GM23338 (cell line): ENCODE measurements around the gene EMD. TPM values are rescaled to one million over a fixed set of nuclear protein-coding genes. Genes with fewer than 3 reads are reported as not detected.

ENCODE experiments used
- ATAC-seq: fragments of 200-7000 bp; cut with Tn5 transposase; 3 replicates; pipeline ENCODE4 v1.9.1; 2020
- DNase-seq: peaks from one replicate; pipeline ENCODE4 v3.0.0-alpha.2; 2015; ENCODE audit warnings: low spot score
- H2AFZ ChIP-seq: fragments of 200-600 bp; sonication (generic); 2 replicates; pipeline ENCODE4 v1.8.0; 2016; ENCODE audit warnings: antibody characterized with exemption, mild to moderate bottlenecking, moderate library complexity
- H3F3A ChIP-seq: fragments of 200-600 bp; sonication (generic); replicated peaks from 2 replicates; pipeline ENCODE4 v1.8.0; 2017; ENCODE audit warnings: antibody characterized with exemption, mixed run types, low read depth
- H3K27ac ChIP-seq: fragments of 200-600 bp; sonication (generic); 2 replicates; pipeline ENCODE4 v1.6.1; 2016; ENCODE audit warnings: low read depth
- H3K27me3 ChIP-seq: fragments of 200-600 bp; sonication (generic); 2 replicates; pipeline ENCODE4 v1.8.0; 2016; ENCODE audit warnings: mild to moderate bottlenecking, mixed run types, moderate library complexity; ENCODE audit not compliant: insufficient read depth
- H3K36me3 ChIP-seq: fragments of 200-600 bp; sonication (generic); 2 replicates; pipeline ENCODE4 v1.8.0; 2016; ENCODE audit warnings: mild to moderate bottlenecking; ENCODE audit not compliant: insufficient read depth
- H3K4me1 ChIP-seq: fragments of 200-600 bp; sonication (generic); 2 replicates; pipeline ENCODE4 v1.8.0; 2016; ENCODE audit warnings: mild to moderate bottlenecking, moderate library complexity; ENCODE audit not compliant: insufficient read depth
- H3K4me2 ChIP-seq: fragments of 200-600 bp; sonication (generic); 2 replicates; pipeline ENCODE4 v1.7.1; 2017; ENCODE audit warnings: mixed run types
- H3K4me3 ChIP-seq: fragments of 200-600 bp; sonication (generic); 2 replicates; pipeline ENCODE4 v1.6.1; 2016; ENCODE audit warnings: mixed run types
- H3K79me2 ChIP-seq: fragments of 200-600 bp; sonication (generic); replicated peaks from 2 replicates; pipeline ENCODE4 v1.8.0; 2017; ENCODE audit warnings: mild to moderate bottlenecking; ENCODE audit not compliant: insufficient read depth
- H3K9me2 ChIP-seq: fragments of 200-600 bp; sonication (generic); 2 replicates; pipeline ENCODE4 v1.8.0; 2017; ENCODE audit not compliant: insufficient read depth
- H4K20me1 ChIP-seq: fragments of 200-600 bp; sonication (generic); replicated peaks from 2 replicates; pipeline ENCODE4 v1.8.0; 2017; ENCODE audit warnings: mild to moderate bottlenecking; ENCODE audit not compliant: insufficient read depth
- H3K27ac Mint-ChIP-seq: 2 replicates; pipeline ENCODE4 v1.8.0; 2020; ENCODE audit warnings: inconsistent platforms, mild to moderate bottlenecking, moderate library complexity, mixed read lengths
- H3K27me3 Mint-ChIP-seq: 3 replicates; pipeline ENCODE4 v1.8.0; 2022; ENCODE audit warnings: low read depth, mild to moderate bottlenecking, moderate library complexity, mixed read lengths, inconsistent platforms; ENCODE audit not compliant: insufficient read depth, poor library complexity
- H3K36me3 Mint-ChIP-seq: 3 replicates; pipeline ENCODE4 v1.8.0; 2021; ENCODE audit warnings: low read depth, mild to moderate bottlenecking, inconsistent platforms, moderate library complexity, mixed read lengths
- H3K4me1 Mint-ChIP-seq: 3 replicates; pipeline ENCODE4 v1.8.0; 2020; ENCODE audit warnings: mild to moderate bottlenecking, inconsistent platforms, mixed read lengths
- H3K4me3 Mint-ChIP-seq: 3 replicates; pipeline ENCODE4 v1.8.0; 2021; ENCODE audit warnings: moderate library complexity, mild to moderate bottlenecking, inconsistent platforms, mixed read lengths
- H3K9me3 Mint-ChIP-seq: 3 replicates; pipeline ENCODE4 v1.8.0; 2020; ENCODE audit warnings: moderate library complexity, mild to moderate bottlenecking, inconsistent platforms, mixed read lengths
- CREB1 ChIP-seq: fragments of 250-450 bp; sonication (Bioruptor Pico); IDR thresholded peaks from 2 replicates; pipeline ENCODE4 v1.5.0; 2020; ENCODE audit warnings: low read depth, mild to moderate bottlenecking, moderate library complexity
- EZH2 ChIP-seq: fragments of 200-600 bp; sonication (generic); IDR thresholded peaks from one replicate; pipeline ENCODE4 v1.8.0; 2017; ENCODE audit warnings: antibody characterized with exemption, mild to moderate bottlenecking, low read depth; ENCODE audit not compliant: unreplicated experiment
- EZH2phosphoT487 ChIP-seq: fragments of 200-600 bp; sonication (generic); IDR thresholded peaks from one replicate; pipeline ENCODE4 v1.8.1; 2018; ENCODE audit warnings: antibody characterized with exemption; ENCODE audit not compliant: unreplicated experiment
- JUNB ChIP-seq: IDR thresholded peaks from one replicate; pipeline ENCODE4 v1.6.1; 2016; ENCODE audit warnings: antibody characterized with exemption; ENCODE audit not compliant: unreplicated experiment
- NANOG ChIP-seq: IDR thresholded peaks from 2 replicates; pipeline ENCODE4 v1.6.1; 2016; ENCODE audit warnings: antibody characterized with exemption, borderline replicate concordance
- POLR2AphosphoS5 ChIP-seq: IDR thresholded peaks from 2 replicates; pipeline ENCODE4 v1.6.1; 2016; ENCODE audit warnings: antibody characterized with exemption, low read depth
- STAT1 ChIP-seq: IDR thresholded peaks from one replicate; pipeline ENCODE4 v1.6.1; 2016; ENCODE audit warnings: antibody characterized with exemption; ENCODE audit not compliant: unreplicated experiment
- ZNF114 ChIP-seq: fragments of 250-450 bp; sonication (Bioruptor Pico); IDR thresholded peaks from 2 replicates; pipeline ENCODE4 v1.5.0; 2020; ENCODE audit warnings: mild to moderate bottlenecking, moderate library complexity
- polyA plus RNA-seq: library from polyadenylated mRNA; unstranded; fragments of >200 nt; fragmentation: Nextera tagmentation; extraction: Ambion mirVana; gene quantifications from 2 replicates; pipeline ENCODE4 v1.2.1, GENCODE V29; 2016
- total RNA-seq: library from RNA; depleted of rRNA; stranded (reverse); fragments of >200 nt; shearing (Covaris generic); gene quantifications from 2 replicates; pipeline ENCODE4 v1.2.3, GENCODE V29; 2014
- TF ChIP-seq, protein P1 (sequence below): IDR thresholded peaks from one replicate; pipeline ENCODE4 v1.6.1; 2018; ENCODE audit warnings: antibody characterized with exemption; ENCODE audit not compliant: unreplicated experiment
- TF ChIP-seq, protein P2 (sequence below), 2 experiments: fragments of 200-600 bp in 1 of 2; sonication (generic) in 1 of 2; conservative IDR thresholded peaks; 2 replicates each; pipeline versions ENCODE4 v1.5.1 to v1.6.1; 2016 to 2017; ENCODE audit warnings: antibody characterized with exemption in 2 of 2, low read depth in 2 of 2, mild to moderate bottlenecking in 2 of 2, moderate library complexity in 1 of 2
- TF ChIP-seq, protein P3 (sequence below): fragments of 250-450 bp; sonication (Bioruptor Pico); IDR thresholded peaks from 2 replicates; pipeline ENCODE4 v1.5.0; 2020; ENCODE audit warnings: mild to moderate bottlenecking, moderate library complexity
- TF ChIP-seq, protein P4 (sequence below): IDR thresholded peaks from 2 replicates; pipeline ENCODE4 v1.6.1; 2016; ENCODE audit warnings: antibody characterized with exemption

Gene EMD
- total and polyA plus RNA-seq, 2 experiments from 2014 or later = 74.2 to 78.6 TPM

DNA sequence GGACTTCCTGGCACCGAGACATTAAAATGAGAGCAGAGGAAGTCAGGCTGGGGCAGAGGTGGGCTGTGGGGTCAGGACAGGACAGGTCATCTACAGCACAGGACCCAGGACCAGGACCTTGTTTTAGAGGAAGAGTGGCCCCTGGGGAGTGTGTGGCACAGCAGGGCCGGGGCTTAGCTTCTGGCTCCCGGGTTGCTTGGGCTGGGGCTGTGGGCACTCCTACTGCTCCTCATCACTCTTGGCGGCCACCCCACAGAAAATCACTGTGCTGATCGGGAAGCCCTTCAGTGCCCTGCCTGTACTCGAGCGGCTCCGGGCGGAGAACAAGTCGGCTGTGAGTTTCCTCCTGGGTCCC, 41.3 kb downstream of the EMD start (continued):
- TF ChIP-seq, protein P1, sequence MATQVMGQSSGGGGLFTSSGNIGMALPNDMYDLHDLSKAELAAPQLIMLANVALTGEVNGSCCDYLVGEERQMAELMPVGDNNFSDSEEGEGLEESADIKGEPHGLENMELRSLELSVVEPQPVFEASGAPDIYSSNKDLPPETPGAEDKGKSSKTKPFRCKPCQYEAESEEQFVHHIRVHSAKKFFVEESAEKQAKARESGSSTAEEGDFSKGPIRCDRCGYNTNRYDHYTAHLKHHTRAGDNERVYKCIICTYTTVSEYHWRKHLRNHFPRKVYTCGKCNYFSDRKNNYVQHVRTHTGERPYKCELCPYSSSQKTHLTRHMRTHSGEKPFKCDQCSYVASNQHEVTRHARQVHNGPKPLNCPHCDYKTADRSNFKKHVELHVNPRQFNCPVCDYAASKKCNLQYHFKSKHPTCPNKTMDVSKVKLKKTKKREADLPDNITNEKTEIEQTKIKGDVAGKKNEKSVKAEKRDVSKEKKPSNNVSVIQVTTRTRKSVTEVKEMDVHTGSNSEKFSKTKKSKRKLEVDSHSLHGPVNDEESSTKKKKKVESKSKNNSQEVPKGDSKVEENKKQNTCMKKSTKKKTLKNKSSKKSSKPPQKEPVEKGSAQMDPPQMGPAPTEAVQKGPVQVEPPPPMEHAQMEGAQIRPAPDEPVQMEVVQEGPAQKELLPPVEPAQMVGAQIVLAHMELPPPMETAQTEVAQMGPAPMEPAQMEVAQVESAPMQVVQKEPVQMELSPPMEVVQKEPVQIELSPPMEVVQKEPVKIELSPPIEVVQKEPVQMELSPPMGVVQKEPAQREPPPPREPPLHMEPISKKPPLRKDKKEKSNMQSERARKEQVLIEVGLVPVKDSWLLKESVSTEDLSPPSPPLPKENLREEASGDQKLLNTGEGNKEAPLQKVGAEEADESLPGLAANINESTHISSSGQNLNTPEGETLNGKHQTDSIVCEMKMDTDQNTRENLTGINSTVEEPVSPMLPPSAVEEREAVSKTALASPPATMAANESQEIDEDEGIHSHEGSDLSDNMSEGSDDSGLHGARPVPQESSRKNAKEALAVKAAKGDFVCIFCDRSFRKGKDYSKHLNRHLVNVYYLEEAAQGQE = no peak
- TF ChIP-seq POLR2AphosphoS5 = no peak
- TF ChIP-seq, protein P2, sequence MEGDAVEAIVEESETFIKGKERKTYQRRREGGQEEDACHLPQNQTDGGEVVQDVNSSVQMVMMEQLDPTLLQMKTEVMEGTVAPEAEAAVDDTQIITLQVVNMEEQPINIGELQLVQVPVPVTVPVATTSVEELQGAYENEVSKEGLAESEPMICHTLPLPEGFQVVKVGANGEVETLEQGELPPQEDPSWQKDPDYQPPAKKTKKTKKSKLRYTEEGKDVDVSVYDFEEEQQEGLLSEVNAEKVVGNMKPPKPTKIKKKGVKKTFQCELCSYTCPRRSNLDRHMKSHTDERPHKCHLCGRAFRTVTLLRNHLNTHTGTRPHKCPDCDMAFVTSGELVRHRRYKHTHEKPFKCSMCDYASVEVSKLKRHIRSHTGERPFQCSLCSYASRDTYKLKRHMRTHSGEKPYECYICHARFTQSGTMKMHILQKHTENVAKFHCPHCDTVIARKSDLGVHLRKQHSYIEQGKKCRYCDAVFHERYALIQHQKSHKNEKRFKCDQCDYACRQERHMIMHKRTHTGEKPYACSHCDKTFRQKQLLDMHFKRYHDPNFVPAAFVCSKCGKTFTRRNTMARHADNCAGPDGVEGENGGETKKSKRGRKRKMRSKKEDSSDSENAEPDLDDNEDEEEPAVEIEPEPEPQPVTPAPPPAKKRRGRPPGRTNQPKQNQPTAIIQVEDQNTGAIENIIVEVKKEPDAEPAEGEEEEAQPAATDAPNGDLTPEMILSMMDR (conservative IDR thresholded peaks at IDR 0.05; ENCODE audit: low read depth in 2 of 2) = no peak
- no peak for TF ChIP-seq STAT1
- TF ChIP-seq EZH2phosphoT487 = no peak

GRCh38 chrX:154426916-154427770, 48.0 kb downstream of the EMD start:
- Histone ChIP-seq H3K4me2 (no peak overlapping the region), H3K27me3 (no peaks in the 10 kb centered on the region), H3K4me1 (no peaks in the 10 kb centered on the region; the same call in 1 of the 2 replicates), H3K36me3 (no peaks in the 10 kb centered on the region), H4K20me1 (no peaks in the 10 kb centered on the region), H3F3A (no peaks in the 10 kb centered on the region), H3K79me2 (peaks cover 11% of the 10 kb centered on the region), H3K27ac (no peak overlapping the region), H3K9me2 (no peaks in the 10 kb centered on the region), H3K4me3 (no peak overlapping the region), H2AFZ (no peak overlapping the region)
- H3K4me1 Mint-ChIP-seq = peaks cover 15% of the 10 kb centered on the region
- no peak overlapping the region for H3K4me3 Mint-ChIP-seq
- no peaks in the 10 kb centered on the region for H3K9me3 Mint-ChIP-seq
- peaks cover 5% of the 10 kb centered on the region; the same call in 2 of the 3 replicates for H3K36me3 Mint-ChIP-seq
- DNase-seq (no peak), ATAC-seq (no peak)
- H3K27ac Mint-ChIP-seq = no peak overlapping the region
- H3K27me3 Mint-ChIP-seq = peaks cover 4% of the 10 kb centered on the region
- TF ChIP-seq, protein P3, sequence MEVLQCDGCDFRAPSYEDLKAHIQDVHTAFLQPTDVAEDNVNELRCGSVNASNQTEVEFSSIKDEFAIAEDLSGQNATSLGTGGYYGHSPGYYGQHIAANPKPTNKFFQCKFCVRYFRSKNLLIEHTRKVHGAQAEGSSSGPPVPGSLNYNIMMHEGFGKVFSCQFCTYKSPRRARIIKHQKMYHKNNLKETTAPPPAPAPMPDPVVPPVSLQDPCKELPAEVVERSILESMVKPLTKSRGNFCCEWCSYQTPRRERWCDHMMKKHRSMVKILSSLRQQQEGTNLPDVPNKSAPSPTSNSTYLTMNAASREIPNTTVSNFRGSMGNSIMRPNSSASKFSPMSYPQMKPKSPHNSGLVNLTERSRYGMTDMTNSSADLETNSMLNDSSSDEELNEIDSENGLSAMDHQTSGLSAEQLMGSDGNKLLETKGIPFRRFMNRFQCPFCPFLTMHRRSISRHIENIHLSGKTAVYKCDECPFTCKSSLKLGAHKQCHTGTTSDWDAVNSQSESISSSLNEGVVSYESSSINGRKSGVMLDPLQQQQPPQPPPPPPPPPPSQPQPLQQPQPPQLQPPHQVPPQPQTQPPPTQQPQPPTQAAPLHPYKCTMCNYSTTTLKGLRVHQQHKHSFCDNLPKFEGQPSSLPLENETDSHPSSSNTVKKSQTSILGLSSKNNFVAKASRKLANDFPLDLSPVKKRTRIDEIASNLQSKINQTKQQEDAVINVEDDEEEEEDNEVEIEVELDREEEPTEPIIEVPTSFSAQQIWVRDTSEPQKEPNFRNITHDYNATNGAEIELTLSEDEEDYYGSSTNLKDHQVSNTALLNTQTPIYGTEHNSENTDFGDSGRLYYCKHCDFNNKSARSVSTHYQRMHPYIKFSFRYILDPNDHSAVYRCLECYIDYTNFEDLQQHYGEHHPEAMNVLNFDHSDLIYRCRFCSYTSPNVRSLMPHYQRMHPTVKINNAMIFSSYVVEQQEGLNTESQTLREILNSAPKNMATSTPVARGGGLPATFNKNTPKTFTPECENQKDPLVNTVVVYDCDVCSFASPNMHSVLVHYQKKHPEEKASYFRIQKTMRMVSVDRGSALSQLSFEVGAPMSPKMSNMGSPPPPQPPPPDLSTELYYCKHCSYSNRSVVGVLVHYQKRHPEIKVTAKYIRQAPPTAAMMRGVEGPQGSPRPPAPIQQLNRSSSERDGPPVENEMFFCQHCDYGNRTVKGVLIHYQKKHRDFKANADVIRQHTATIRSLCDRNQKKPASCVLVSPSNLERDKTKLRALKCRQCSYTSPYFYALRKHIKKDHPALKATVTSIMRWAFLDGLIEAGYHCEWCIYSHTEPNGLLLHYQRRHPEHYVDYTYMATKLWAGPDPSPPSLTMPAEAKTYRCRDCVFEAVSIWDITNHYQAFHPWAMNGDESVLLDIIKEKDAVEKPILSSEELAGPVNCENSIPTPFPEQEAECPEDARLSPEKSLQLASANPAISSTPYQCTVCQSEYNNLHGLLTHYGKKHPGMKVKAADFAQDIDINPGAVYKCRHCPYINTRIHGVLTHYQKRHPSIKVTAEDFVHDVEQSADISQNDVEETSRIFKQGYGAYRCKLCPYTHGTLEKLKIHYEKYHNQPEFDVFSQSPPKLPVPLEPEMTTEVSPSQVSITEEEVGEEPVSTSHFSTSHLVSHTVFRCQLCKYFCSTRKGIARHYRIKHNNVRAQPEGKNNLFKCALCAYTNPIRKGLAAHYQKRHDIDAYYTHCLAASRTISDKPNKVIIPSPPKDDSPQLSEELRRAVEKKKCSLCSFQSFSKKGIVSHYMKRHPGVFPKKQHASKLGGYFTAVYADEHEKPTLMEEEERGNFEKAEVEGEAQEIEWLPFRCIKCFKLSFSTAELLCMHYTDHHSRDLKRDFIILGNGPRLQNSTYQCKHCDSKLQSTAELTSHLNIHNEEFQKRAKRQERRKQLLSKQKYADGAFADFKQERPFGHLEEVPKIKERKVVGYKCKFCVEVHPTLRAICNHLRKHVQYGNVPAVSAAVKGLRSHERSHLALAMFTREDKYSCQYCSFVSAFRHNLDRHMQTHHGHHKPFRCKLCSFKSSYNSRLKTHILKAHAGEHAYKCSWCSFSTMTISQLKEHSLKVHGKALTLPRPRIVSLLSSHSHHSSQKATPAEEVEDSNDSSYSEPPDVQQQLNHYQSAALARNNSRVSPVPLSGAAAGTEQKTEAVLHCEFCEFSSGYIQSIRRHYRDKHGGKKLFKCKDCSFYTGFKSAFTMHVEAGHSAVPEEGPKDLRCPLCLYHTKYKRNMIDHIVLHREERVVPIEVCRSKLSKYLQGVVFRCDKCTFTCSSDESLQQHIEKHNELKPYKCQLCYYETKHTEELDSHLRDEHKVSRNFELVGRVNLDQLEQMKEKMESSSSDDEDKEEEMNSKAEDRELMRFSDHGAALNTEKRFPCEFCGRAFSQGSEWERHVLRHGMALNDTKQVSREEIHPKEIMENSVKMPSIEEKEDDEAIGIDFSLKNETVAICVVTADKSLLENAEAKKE (CRISPR knock-in tag) = no peak
- no peak for TF ChIP-seq CREB1 (CRISPR knock-in tag)
- TF ChIP-seq ZNF114 = no peak
- TF ChIP-seq, protein P4, sequence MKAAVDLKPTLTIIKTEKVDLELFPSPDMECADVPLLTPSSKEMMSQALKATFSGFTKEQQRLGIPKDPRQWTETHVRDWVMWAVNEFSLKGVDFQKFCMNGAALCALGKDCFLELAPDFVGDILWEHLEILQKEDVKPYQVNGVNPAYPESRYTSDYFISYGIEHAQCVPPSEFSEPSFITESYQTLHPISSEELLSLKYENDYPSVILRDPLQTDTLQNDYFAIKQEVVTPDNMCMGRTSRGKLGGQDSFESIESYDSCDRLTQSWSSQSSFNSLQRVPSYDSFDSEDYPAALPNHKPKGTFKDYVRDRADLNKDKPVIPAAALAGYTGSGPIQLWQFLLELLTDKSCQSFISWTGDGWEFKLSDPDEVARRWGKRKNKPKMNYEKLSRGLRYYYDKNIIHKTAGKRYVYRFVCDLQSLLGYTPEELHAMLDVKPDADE = no peak
- TF ChIP-seq JUNB = no peak
- no peak for TF ChIP-seq EZH2
- TF ChIP-seq STAT1 = no peak
- no peak for TF ChIP-seq POLR2AphosphoS5
- TF ChIP-seq EZH2phosphoT487 = no peak
- TF ChIP-seq NANOG = no peak
